ENCODE measurements around the gene INVS. TPM values are rescaled to one million over a fixed set of nuclear protein-coding genes. Genes with fewer than 3 reads are reported as not detected.

INVS gene
- total RNA-seq, 1 donor from 2014 or later, result 22.3 TPM

GRCh38 chr9:100196828-100197227 is 97.8 kb downstream of the INVS start:
- H3K4me1 ChIP-seq, result no peaks in the 10 kb centered on the region
- peaks cover 1% of the 10 kb centered on the region for H3K9me3 ChIP-seq
- no peak overlapping the region for H3K27ac ChIP-seq
- intact Hi-C loops (cut with DNase I), result no loop called here
- no peak overlapping the region for H3K4me3 ChIP-seq
- TF ChIP-seq, protein P1, sequence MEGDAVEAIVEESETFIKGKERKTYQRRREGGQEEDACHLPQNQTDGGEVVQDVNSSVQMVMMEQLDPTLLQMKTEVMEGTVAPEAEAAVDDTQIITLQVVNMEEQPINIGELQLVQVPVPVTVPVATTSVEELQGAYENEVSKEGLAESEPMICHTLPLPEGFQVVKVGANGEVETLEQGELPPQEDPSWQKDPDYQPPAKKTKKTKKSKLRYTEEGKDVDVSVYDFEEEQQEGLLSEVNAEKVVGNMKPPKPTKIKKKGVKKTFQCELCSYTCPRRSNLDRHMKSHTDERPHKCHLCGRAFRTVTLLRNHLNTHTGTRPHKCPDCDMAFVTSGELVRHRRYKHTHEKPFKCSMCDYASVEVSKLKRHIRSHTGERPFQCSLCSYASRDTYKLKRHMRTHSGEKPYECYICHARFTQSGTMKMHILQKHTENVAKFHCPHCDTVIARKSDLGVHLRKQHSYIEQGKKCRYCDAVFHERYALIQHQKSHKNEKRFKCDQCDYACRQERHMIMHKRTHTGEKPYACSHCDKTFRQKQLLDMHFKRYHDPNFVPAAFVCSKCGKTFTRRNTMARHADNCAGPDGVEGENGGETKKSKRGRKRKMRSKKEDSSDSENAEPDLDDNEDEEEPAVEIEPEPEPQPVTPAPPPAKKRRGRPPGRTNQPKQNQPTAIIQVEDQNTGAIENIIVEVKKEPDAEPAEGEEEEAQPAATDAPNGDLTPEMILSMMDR (IDR thresholded peaks at IDR 0.05), result no peak
- DNase-seq (no peak), ATAC-seq (no peak)
- no peaks in the 10 kb centered on the region for H3K27me3 ChIP-seq (ENCODE audit: low read depth)
- no peaks in the 10 kb centered on the region for H3K36me3 ChIP-seq

DNA sequence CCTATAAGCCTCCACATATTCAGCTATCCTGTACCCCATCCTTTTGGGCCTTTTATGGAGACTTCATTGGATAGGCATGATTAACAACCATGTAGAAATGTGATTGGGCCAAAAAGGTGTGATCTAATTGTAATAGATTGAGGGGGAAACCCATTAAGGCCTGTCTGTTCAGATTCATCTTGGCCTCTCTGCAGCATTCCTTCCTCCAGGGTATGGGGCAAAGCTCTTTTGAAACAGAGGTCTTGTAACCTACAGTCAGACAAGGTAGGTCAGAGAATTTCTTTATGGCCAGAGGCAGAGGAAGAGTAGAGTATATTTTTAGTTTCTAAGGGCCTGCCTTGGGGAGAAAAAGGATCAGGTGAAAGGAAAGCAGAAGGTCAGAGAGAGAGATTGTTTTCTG is 98.5 kb downstream of the INVS start:
- no peak overlapping the region for H3K27ac ChIP-seq
- H3K4me1 ChIP-seq, result no peaks in the 10 kb centered on the region
- no peaks in the 10 kb centered on the region for H3K9me3 ChIP-seq
- H3K4me3 ChIP-seq, result no peak overlapping the region
- DNase-seq (no peak), ATAC-seq (no peak)
- TF ChIP-seq, protein P1 (IDR thresholded peaks at IDR 0.05), result no peak
- intact Hi-C loops (cut with DNase I), result no loop called here
- no peaks in the 10 kb centered on the region for H3K27me3 ChIP-seq (ENCODE audit: low read depth)
- H3K36me3 ChIP-seq, result no peaks in the 10 kb centered on the region

DNA sequence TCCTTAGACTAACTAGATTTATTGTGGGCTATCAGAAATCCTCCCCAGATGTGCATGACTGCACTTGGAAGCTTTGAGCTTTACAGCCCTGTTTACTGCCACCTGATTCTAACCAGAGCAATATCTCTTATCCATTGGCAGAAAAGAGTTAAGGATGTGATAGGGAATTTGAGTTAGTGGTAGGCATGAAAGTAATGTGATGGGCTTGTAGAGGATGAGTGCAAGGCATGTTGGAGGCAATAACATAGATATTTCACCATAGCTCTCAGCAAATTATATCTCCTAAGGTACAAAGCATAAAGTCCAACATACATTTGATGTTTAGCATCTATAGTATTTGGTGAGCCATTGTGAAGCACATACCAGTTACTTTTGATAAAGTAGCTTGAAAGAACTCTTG is 103.8 kb downstream of the INVS start:
- Histone ChIP-seq H3K4me1 (no peaks in the 10 kb centered on the region), H3K27ac (no peak overlapping the region), H3K9me3 (no peaks in the 10 kb centered on the region), H3K4me3 (no peak overlapping the region), H3K36me3 (no peaks in the 10 kb centered on the region), H3K27me3 (ENCODE audit: low read depth) (no peaks in the 10 kb centered on the region)
- no peak for DNase-seq
- intact Hi-C loops (cut with DNase I), result no loop called here
- TF ChIP-seq, protein P1 (IDR thresholded peaks at IDR 0.05), result no peak
- no peak for ATAC-seq

DNA sequence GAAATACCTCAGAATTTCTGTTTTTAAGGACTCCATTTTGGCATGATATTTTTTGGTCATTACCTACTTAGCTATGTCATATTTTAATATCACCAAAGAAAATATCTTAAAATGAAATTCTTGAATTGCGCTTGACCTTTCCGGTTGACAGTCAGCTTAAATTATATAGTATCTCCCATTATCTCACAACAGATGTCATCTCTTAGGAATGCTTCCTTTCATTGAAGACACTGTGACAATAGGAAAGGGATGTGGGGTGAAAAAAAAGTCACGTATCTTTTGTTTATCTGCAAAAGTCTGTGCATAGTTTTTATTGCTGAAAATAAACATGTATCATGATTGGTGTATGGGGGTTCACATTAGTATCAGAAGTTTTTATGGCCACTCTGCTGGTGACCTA is 105.8 kb downstream of the INVS start:
- ATAC-seq, result no peak
- no peak for DNase-seq
- H3K27ac ChIP-seq, result no peak overlapping the region
- no peaks in the 10 kb centered on the region for H3K9me3 ChIP-seq
- no peaks in the 10 kb centered on the region for H3K4me1 ChIP-seq
- intact Hi-C loops (cut with DNase I), result no loop called here
- H3K27me3 ChIP-seq (ENCODE audit: low read depth), result no peaks in the 10 kb centered on the region
- H3K36me3 ChIP-seq, result no peaks in the 10 kb centered on the region
- H3K4me3 ChIP-seq, result no peak overlapping the region
- TF ChIP-seq, protein P1 (IDR thresholded peaks at IDR 0.05), result no peak

DNA sequence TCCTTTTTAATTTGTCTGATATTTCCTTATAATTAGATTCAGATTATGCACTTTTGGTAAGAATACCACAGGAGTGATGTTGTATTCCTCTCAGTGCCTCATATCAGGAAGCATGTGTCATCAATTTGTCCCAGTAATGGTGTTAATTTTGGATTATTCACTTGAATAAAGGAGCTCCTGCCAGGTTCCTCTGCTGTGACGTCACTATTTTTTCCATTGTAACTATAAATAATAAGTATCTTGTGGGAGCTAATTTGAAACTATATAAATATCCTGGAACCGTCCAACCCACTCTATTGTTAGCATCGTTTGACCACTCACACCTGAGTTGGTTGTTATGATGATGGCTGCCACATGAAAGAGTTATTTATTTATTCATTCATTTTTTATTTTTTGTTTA is 107.9 kb downstream of the INVS start:
- intact Hi-C loops (cut with DNase I), result no loop called here
- no peak for ATAC-seq
- TF ChIP-seq, protein P1 (IDR thresholded peaks at IDR 0.05), result no peak
- Histone ChIP-seq H3K27ac (no peak overlapping the region), H3K4me1 (no peaks in the 10 kb centered on the region), H3K36me3 (no peaks in the 10 kb centered on the region), H3K4me3 (no peak overlapping the region), H3K9me3 (no peaks in the 10 kb centered on the region), H3K27me3 (ENCODE audit: low read depth) (no peaks in the 10 kb centered on the region)
- DNase-seq, result no peak

DNA sequence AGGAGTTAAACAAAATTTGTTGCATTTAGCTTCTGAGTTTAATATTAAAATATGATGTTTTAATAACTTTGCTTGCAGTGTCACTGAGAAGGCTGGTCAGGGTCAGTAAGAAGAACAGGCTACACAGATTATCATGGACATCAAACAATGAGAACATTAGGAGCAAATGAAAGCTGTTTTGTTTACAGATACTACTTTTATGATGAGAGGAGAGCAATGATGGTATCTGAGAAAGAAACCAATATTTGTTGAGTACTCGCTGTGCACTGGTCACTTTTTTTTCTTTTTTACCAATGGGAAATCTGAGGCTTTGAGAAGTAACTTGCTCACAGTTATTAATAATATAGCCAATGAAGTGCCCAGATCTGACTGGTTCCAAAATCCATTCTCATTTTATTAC is 109.6 kb downstream of the INVS start:
- TF ChIP-seq, protein P1 (IDR thresholded peaks at IDR 0.05), result no peak
- DNase-seq (no peak), ATAC-seq (no peak)
- intact Hi-C loops (cut with DNase I), result no loop called here
- Histone ChIP-seq H3K36me3 (no peaks in the 10 kb centered on the region), H3K27ac (no peak overlapping the region), H3K27me3 (ENCODE audit: low read depth) (no peaks in the 10 kb centered on the region), H3K9me3 (no peaks in the 10 kb centered on the region), H3K4me1 (no peaks in the 10 kb centered on the region), H3K4me3 (no peak overlapping the region)

Data from lower lobe of right lung (tissue), 2 donors.